Type B pancreatic cell (in vitro differentiated cells): Measurements from ENCODE around the gene SMLR1. TPM values are rescaled to one million over a fixed set of nuclear protein-coding genes. Genes with fewer than 3 reads are reported as not detected.

Experiments used
- DNase-seq: peaks from one replicate; pipeline ENCODE4 v3.0.0; 2021; ENCODE audit warnings: mixed read lengths; ENCODE audit not compliant: unreplicated experiment; ENCODE audit errors: extremely low spot score
- H3K27ac Mint-ChIP-seq: 2 replicates; pipeline ENCODE4 v1.8.0; 2021; ENCODE audit warnings: mild to moderate bottlenecking, mixed read lengths
- H3K27me3 Mint-ChIP-seq: 2 replicates; pipeline ENCODE4 v1.8.0; 2021; ENCODE audit warnings: mixed read lengths
- H3K36me3 Mint-ChIP-seq: 2 replicates; pipeline ENCODE4 v1.8.0; 2021; ENCODE audit warnings: mixed read lengths
- H3K4me1 Mint-ChIP-seq: one replicate; pipeline ENCODE4 v1.8.0; 2021; ENCODE audit warnings: mixed read lengths; ENCODE audit not compliant: unreplicated experiment
- H3K4me3 Mint-ChIP-seq: 2 replicates; pipeline ENCODE4 v1.8.0; 2021; ENCODE audit warnings: mild to moderate bottlenecking, mixed read lengths
- H3K9me3 Mint-ChIP-seq: 2 replicates; pipeline ENCODE4 v1.8.0; 2021; ENCODE audit warnings: mixed read lengths
- CTCF ChIP-seq: fragments of 200-600 bp; sonication (generic); conservative IDR thresholded peaks from 2 replicates; pipeline ENCODE4 v1.5.0; 2021; ENCODE audit warnings: antibody characterized with exemption, mild to moderate bottlenecking
- total RNA-seq: library from RNA; stranded (reverse); gene quantifications from 2 replicates; pipeline ENCODE4 v1.2.1, GENCODE V29; 2021; ENCODE audit warnings: low replicate concordance

Gene SMLR1
- total RNA-seq, 1 donor from 2014 or later, result 0.53 TPM

- DNase-seq, result no peak
- Mint-ChIP-seq H3K9me3 (no peaks in the 10 kb centered on the region), H3K36me3 (no peaks in the 10 kb centered on the region), H3K4me1 (no peaks in the 10 kb centered on the region), H3K27me3 (peaks cover 4% of the 10 kb centered on the region), H3K4me3 (no peak overlapping the region), H3K27ac (no peak overlapping the region)
- TF ChIP-seq CTCF, result no peak
Observed at GRCh38 chr6:130783416-130784107, 43.6 kb upstream of the SMLR1 start.

- Mint-ChIP-seq H3K36me3 (no peaks in the 10 kb centered on the region), H3K27ac (no peak overlapping the region), H3K9me3 (no peaks in the 10 kb centered on the region), H3K4me3 (no peak overlapping the region), H3K27me3 (peaks cover 4% of the 10 kb centered on the region), H3K4me1 (no peaks in the 10 kb centered on the region)
- no peak for TF ChIP-seq CTCF
- DNase-seq, result no peak
Observed at GRCh38 chr6:130787726-130788500, 39.3 kb upstream of the SMLR1 start.

GRCh38 chr6:130788954-130789353 lies 38.3 kb upstream of the SMLR1 start:
- DNase-seq, result no peak
- no peak for TF ChIP-seq CTCF
- peaks cover 4% of the 10 kb centered on the region for H3K27me3 Mint-ChIP-seq
- no peak overlapping the region for H3K27ac Mint-ChIP-seq
- no peaks in the 10 kb centered on the region for H3K36me3 Mint-ChIP-seq
- no peaks in the 10 kb centered on the region for H3K4me1 Mint-ChIP-seq
- no peaks in the 10 kb centered on the region for H3K9me3 Mint-ChIP-seq
- H3K4me3 Mint-ChIP-seq, result no peak overlapping the region

- Mint-ChIP-seq H3K36me3 (no peaks in the 10 kb centered on the region), H3K27ac (no peak overlapping the region), H3K4me3 (no peak overlapping the region), H3K27me3 (no peaks in the 10 kb centered on the region), H3K4me1 (peaks cover 5% of the 10 kb centered on the region), H3K9me3 (peaks cover 9% of the 10 kb centered on the region)
- DNase-seq, result no peak
- no peak for TF ChIP-seq CTCF
Observed at GRCh38 chr6:130794010-130794697, 33.1 kb upstream of the SMLR1 start.

GRCh38 chr6:130794738-130795137 lies 32.5 kb upstream of the SMLR1 start:
- TF ChIP-seq CTCF, result no peak
- Mint-ChIP-seq H3K4me3 (no peak overlapping the region), H3K4me1 (peaks cover 5% of the 10 kb centered on the region), H3K9me3 (peaks cover 9% of the 10 kb centered on the region), H3K27me3 (no peaks in the 10 kb centered on the region), H3K27ac (no peak overlapping the region), H3K36me3 (no peaks in the 10 kb centered on the region)
- DNase-seq, result no peak
